ENCODE results near the gene OSBPL1A. TPM values are rescaled to one million over a fixed set of nuclear protein-coding genes. Genes with fewer than 3 reads are reported as not detected.

The OSBPL1A gene
- total and polyA plus RNA-seq, 11 donors: 32.8 to 85.4 (median 71.0) TPM

GRCh38 chr18:24190590-24190989 is 207.0 kb downstream of the OSBPL1A start:
- no peak for TF ChIP-seq CTCF (IDR thresholded peaks at IDR 0.05)
- no peak for TF ChIP-seq POLR2A (IDR thresholded peaks at IDR 0.05)
- 51 to 81% (median 56%) methylated on average over 2 of the region's 2 CpGs for WGBS, 4 donors
- no peaks in the 10 kb centered on the region for H3K9me3 ChIP-seq
- intact Hi-C loops (cut with DNase I): loop anchor here in 1 of 10 donors (10.0 kb wide), 1 partner anchor 124 kb away; no protein-coding TSS in a partner anchor
- no peaks in the 10 kb centered on the region for H3K27me3 ChIP-seq
- DNase-seq (no peak), ATAC-seq (no peak)
- H3K27ac ChIP-seq: no peak overlapping the region
- peaks cover 0 to 19% (median 5%) of the 10 kb centered on the region in 9 donors for H3K36me3 ChIP-seq
- no peak overlapping the region for H3K4me3 ChIP-seq
- peaks cover 0 to 37% (median 21%) of the 10 kb centered on the region in 12 donors for H3K4me1 ChIP-seq

DNA sequence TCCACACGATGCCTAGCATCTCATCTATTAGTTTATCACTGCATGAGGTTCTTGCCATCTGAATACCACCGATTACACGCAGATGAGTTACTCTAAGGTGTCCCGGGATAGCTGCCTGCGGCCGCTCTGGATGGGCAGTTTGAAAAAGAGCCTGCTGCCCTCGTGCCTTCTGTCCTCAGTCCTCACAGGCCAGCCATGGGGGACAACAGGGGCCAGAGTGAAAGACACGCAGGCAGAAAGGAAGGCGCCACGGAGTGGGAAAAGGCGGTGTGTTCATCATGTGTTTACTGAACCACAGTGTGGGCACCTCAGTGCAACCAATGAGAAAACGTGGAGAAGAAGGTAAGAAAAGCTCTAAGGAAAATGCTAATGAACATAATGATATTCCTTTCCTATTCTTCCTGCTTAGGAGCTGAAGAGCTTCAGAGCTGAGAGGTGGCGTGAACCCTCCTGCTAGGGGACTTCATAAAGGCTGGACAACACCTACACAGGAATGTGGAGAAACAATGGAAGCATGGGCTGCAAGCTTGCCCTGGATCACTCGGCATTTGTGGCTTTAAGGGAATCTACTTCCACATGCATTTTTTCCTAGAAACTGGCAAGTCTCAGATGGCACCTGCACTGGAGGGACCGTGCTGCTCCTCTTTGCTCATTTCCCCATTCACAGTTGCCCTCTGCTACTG is 207.8 kb downstream of the OSBPL1A start:
- Histone ChIP-seq H3K27me3 (no peaks in the 10 kb centered on the region), H3K4me1 (peaks cover 0 to 37% (median 21%) of the 10 kb centered on the region in 12 donors), H3K9me3 (no peaks in the 10 kb centered on the region), H3K27ac (no peak overlapping the region), H3K36me3 (peaks cover 0 to 17% (median 3%) of the 10 kb centered on the region in 9 donors), H3K4me3 (no peak overlapping the region)
- ATAC-seq (no peak), DNase-seq (no peak)
- 95 to 97% (median 96%) methylated on average over 15 of the region's 15 CpGs for whole genome bisulfite sequencing, 4 donors
- TF ChIP-seq POLR2A (IDR thresholded peaks at IDR 0.05): no peak
- TF ChIP-seq CTCF (IDR thresholded peaks at IDR 0.05): no peak
- intact Hi-C loops (cut with DNase I): loop anchor here in 2 of 10 donors (5.0 to 10.0 kb wide), 3 partner anchors 87 to 235 kb away; partner anchors contain the start of gene IMPACT (in 1 of the 2)

- H3K4me3 ChIP-seq: no peak overlapping the region
- no peaks in the 10 kb centered on the region for H3K27me3 ChIP-seq
- no peak for DNase-seq
- TF ChIP-seq POLR2A (IDR thresholded peaks at IDR 0.05) (no peak), CTCF (IDR thresholded peaks at IDR 0.05) (no peak)
- peaks cover 0 to 37% (median 21%) of the 10 kb centered on the region in 12 donors for H3K4me1 ChIP-seq
- peak in 3 of 4 donors; percentile 37 to 57 (median 42) for ATAC-seq
- 50 to 65% (median 53%) methylated on average over 6 of the region's 6 CpGs for WGBS, 4 donors
- peaks cover 0 to 10% (median 2%) of the 10 kb centered on the region in 9 donors for H3K36me3 ChIP-seq
- H3K9me3 ChIP-seq: no peaks in the 10 kb centered on the region
- intact Hi-C loops (cut with DNase I): loop anchor here in 2 of 10 donors (5.0 to 10.0 kb wide), 2 partner anchors 88 to 236 kb away; partner anchors contain the start of gene IMPACT (in 1 of the 2)
- H3K27ac ChIP-seq: no peak overlapping the region
These were observed 208.6 kb downstream of the OSBPL1A start for GRCh38 chr18:24189007-24189528.

DNA sequence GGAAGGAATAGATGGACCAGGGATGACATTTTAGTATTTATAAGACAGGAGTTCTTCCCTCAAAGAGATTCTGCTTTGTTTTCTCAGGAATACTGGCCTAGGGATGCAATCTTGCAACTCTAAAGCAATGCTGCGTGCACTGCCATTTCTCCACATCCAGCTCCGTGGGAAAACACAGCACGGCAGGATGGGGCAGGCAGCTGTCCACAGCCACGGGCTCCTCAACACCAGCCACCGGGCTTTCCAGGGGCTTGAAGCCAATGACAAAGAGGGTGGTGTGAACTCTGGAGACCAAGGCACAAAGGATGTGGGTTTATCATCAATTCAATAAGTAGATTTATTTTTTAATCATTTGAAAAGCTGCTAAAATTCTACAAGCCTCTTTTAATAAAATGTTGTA is 209.5 kb downstream of the OSBPL1A start:
- ATAC-seq: peak in 1 of 4 donors; percentile 20
- TF ChIP-seq POLR2A (IDR thresholded peaks at IDR 0.05) (no peak), CTCF (IDR thresholded peaks at IDR 0.05) (no peak)
- Histone ChIP-seq H3K36me3 (peaks cover 0 to 9% (median 0%) of the 10 kb centered on the region in 9 donors), H3K4me3 (no peak overlapping the region), H3K27me3 (no peaks in the 10 kb centered on the region), H3K27ac (no peak overlapping the region), H3K4me1 (peaks cover 0 to 37% (median 21%) of the 10 kb centered on the region in 12 donors), H3K9me3 (no peaks in the 10 kb centered on the region)
- DNase-seq: no peak
- WGBS, 4 donors: 63 to 79% (median 68%) methylated on average over 5 of the region's 5 CpGs
- intact Hi-C loops (cut with DNase I): loop anchor here in 2 of 10 donors (5.0 to 10.0 kb wide), 2 partner anchors 89 to 237 kb away; partner anchors contain the start of gene IMPACT (in 1 of the 2)

Data from heart left ventricle (tissue), 16 donors.